Measurements from ENCODE around the gene LRFN2. TPM values are rescaled to one million over a fixed set of nuclear protein-coding genes. Genes with fewer than 3 reads are reported as not detected.

Gene LRFN2
- total RNA-seq, 1 donor from 2014 or later: 0.32 TPM

DNA sequence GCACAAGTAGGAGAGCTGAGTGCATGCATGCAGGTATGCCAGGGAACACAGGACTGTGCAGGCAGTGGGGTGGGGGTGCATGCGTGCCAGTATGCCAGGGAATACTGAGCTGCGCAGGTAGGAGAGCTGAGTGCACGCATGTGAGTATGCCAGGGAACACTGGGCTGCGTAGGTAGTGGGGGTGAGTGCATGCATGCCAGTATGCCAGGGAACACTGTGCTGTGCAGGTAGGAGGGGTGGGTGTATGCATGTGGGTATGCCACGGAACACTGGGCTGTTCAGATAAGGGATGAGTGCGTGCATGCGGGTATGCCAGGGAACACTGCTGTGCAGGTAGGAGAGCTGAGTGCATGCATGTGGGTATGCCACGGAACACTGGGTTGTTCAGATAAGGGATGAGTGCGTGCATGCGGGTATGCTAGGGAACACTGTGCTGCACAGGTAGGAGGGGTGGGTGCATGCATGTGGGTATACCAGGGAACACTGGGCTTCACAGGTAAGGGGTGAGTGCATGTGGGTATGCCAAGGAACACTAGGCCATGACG, 77.4 kb downstream of the LRFN2 start:
- no peaks in the 10 kb centered on the region for H3K79me2 ChIP-seq (ENCODE audit: insufficient read depth, low read length)
- TF ChIP-seq EZH2 (IDR thresholded peaks at IDR 0.05; ENCODE audit: insufficient read depth, low read length): no peak
- TF ChIP-seq, protein P1, sequence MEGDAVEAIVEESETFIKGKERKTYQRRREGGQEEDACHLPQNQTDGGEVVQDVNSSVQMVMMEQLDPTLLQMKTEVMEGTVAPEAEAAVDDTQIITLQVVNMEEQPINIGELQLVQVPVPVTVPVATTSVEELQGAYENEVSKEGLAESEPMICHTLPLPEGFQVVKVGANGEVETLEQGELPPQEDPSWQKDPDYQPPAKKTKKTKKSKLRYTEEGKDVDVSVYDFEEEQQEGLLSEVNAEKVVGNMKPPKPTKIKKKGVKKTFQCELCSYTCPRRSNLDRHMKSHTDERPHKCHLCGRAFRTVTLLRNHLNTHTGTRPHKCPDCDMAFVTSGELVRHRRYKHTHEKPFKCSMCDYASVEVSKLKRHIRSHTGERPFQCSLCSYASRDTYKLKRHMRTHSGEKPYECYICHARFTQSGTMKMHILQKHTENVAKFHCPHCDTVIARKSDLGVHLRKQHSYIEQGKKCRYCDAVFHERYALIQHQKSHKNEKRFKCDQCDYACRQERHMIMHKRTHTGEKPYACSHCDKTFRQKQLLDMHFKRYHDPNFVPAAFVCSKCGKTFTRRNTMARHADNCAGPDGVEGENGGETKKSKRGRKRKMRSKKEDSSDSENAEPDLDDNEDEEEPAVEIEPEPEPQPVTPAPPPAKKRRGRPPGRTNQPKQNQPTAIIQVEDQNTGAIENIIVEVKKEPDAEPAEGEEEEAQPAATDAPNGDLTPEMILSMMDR (IDR thresholded peaks at IDR 0.05; ENCODE audit: insufficient read depth, low read depth, low read length): no peak
- H3K4me2 ChIP-seq (ENCODE audit: low read length): no peak overlapping the region
- H3K27me3 ChIP-seq (ENCODE audit: insufficient read depth, low read length): no peaks in the 10 kb centered on the region
- H3K4me3 ChIP-seq (ENCODE audit: insufficient read depth, low read depth, low read length): no peak overlapping the region
- no peak for FAIRE-seq
- Mint-ChIP-seq H3K27me3 (ENCODE audit: low read depth, unreplicated experiment) (peaks cover 32% of the 10 kb centered on the region), H3K4me3 (ENCODE audit: unreplicated experiment) (no peak overlapping the region), H3K36me3 (ENCODE audit: low read depth, unreplicated experiment) (no peaks in the 10 kb centered on the region), H3K4me1 (ENCODE audit: low read depth, unreplicated experiment) (peaks cover 3% of the 10 kb centered on the region), H3K9me3 (ENCODE audit: unreplicated experiment) (no peaks in the 10 kb centered on the region), H3K27ac (ENCODE audit: unreplicated experiment) (no peak overlapping the region)
- H3K9me3 ChIP-seq (ENCODE audit: insufficient read depth, low read depth, low read length): no peaks in the 10 kb centered on the region
- H3K4me1 ChIP-seq (ENCODE audit: insufficient read depth, low read length): no peaks in the 10 kb centered on the region
- H3K9ac ChIP-seq (ENCODE audit: low read length): no peak overlapping the region
- no peak overlapping the region for H2AFZ ChIP-seq (ENCODE audit: low read depth, low read length)
- DNase-seq (ENCODE audit: low read depth): no peak
- H3K27ac ChIP-seq (ENCODE audit: low read depth, low read length): no peak overlapping the region
- no peaks in the 10 kb centered on the region for H4K20me1 ChIP-seq (ENCODE audit: insufficient read depth, low read length)
- H3K36me3 ChIP-seq (ENCODE audit: insufficient read depth, low read length): no peaks in the 10 kb centered on the region

DNA sequence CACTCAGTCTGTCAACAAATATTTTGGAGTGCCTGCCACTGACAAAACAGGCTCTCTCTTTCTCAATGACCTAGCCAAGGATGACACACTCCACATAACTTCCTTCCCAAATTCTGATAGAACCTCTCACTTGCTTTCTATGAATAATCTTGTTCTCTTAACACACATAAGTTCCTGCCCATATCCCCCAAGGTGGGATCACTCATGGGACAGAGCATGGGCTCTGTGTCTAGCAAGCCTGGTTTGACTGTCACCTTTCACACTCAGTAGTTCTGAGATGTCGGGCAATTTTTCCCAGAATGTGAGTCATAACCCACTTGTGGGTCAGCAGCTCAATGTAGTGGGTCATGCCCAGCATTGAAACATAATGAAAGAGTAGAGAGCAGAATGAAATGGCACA, 78.1 kb downstream of the LRFN2 start:
- no peaks in the 10 kb centered on the region for H3K9me3 Mint-ChIP-seq (ENCODE audit: unreplicated experiment)
- no peaks in the 10 kb centered on the region for H3K36me3 Mint-ChIP-seq (ENCODE audit: low read depth, unreplicated experiment)
- no peak overlapping the region for H3K27ac ChIP-seq (ENCODE audit: low read depth, low read length)
- H3K4me1 Mint-ChIP-seq (ENCODE audit: low read depth, unreplicated experiment): peaks cover 3% of the 10 kb centered on the region
- H3K27me3 ChIP-seq (ENCODE audit: insufficient read depth, low read length): no peaks in the 10 kb centered on the region
- H3K9ac ChIP-seq (ENCODE audit: low read length): no peak overlapping the region
- peaks cover 32% of the 10 kb centered on the region for H3K27me3 Mint-ChIP-seq (ENCODE audit: low read depth, unreplicated experiment)
- no peaks in the 10 kb centered on the region for H3K79me2 ChIP-seq (ENCODE audit: insufficient read depth, low read length)
- H3K27ac Mint-ChIP-seq (ENCODE audit: unreplicated experiment): no peak overlapping the region
- no peaks in the 10 kb centered on the region for H3K4me1 ChIP-seq (ENCODE audit: insufficient read depth, low read length)
- no peaks in the 10 kb centered on the region for H3K9me3 ChIP-seq (ENCODE audit: insufficient read depth, low read depth, low read length)
- TF ChIP-seq, protein P1 (IDR thresholded peaks at IDR 0.05; ENCODE audit: insufficient read depth, low read depth, low read length): no peak
- no peak for TF ChIP-seq EZH2 (IDR thresholded peaks at IDR 0.05; ENCODE audit: insufficient read depth, low read length)
- no peak for DNase-seq (ENCODE audit: low read depth)
- H3K36me3 ChIP-seq (ENCODE audit: insufficient read depth, low read length): no peaks in the 10 kb centered on the region
- no peak overlapping the region for H3K4me3 ChIP-seq (ENCODE audit: insufficient read depth, low read depth, low read length)
- no peak overlapping the region for H3K4me3 Mint-ChIP-seq (ENCODE audit: unreplicated experiment)
- H3K4me2 ChIP-seq (ENCODE audit: low read length): no peak overlapping the region
- H2AFZ ChIP-seq (ENCODE audit: low read depth, low read length): no peak overlapping the region
- FAIRE-seq: no peak
- H4K20me1 ChIP-seq (ENCODE audit: insufficient read depth, low read length): no peaks in the 10 kb centered on the region

DNA sequence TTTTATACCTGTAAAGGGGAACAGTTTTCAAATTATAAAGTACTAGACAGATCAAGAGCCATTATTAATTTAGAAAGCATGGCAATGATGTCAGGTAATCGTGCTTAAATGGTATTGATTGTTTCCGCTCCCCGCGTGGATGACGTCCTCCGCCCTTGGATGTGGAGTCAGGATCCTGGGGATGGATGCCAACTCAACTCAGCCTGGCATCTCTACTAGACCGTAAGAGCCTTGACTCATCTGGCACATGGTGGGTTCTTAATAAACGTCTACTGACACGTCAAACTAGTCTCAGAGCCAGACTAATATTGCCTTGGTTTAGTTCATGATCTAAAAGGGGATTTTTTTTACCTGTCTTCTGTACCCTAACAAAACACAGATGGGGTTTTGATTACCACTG, 80.2 kb downstream of the LRFN2 start:
- Histone ChIP-seq H3K27me3 (ENCODE audit: insufficient read depth, low read length) (no peaks in the 10 kb centered on the region), H3K4me1 (ENCODE audit: insufficient read depth, low read length) (no peaks in the 10 kb centered on the region), H2AFZ (ENCODE audit: low read depth, low read length) (no peak overlapping the region), H3K79me2 (ENCODE audit: insufficient read depth, low read length) (no peaks in the 10 kb centered on the region), H4K20me1 (ENCODE audit: insufficient read depth, low read length) (no peaks in the 10 kb centered on the region), H3K4me3 (ENCODE audit: insufficient read depth, low read depth, low read length) (no peak overlapping the region), H3K9me3 (ENCODE audit: insufficient read depth, low read depth, low read length) (no peaks in the 10 kb centered on the region), H3K36me3 (ENCODE audit: insufficient read depth, low read length) (no peaks in the 10 kb centered on the region), H3K4me2 (ENCODE audit: low read length) (no peak overlapping the region), H3K9ac (ENCODE audit: low read length) (no peak overlapping the region), H3K27ac (ENCODE audit: low read depth, low read length) (no peak overlapping the region)
- H3K36me3 Mint-ChIP-seq (ENCODE audit: low read depth, unreplicated experiment): no peaks in the 10 kb centered on the region
- peaks cover 3% of the 10 kb centered on the region for H3K4me1 Mint-ChIP-seq (ENCODE audit: low read depth, unreplicated experiment)
- no peak for TF ChIP-seq EZH2 (IDR thresholded peaks at IDR 0.05; ENCODE audit: insufficient read depth, low read length)
- TF ChIP-seq, protein P1 (IDR thresholded peaks at IDR 0.05; ENCODE audit: insufficient read depth, low read depth, low read length): no peak
- H3K27ac Mint-ChIP-seq (ENCODE audit: unreplicated experiment): no peak overlapping the region
- DNase-seq (ENCODE audit: low read depth) (peak; percentile 0), FAIRE-seq (no peak)
- H3K9me3 Mint-ChIP-seq (ENCODE audit: unreplicated experiment): no peaks in the 10 kb centered on the region
- H3K27me3 Mint-ChIP-seq (ENCODE audit: low read depth, unreplicated experiment): peaks cover 31% of the 10 kb centered on the region
- no peak overlapping the region for H3K4me3 Mint-ChIP-seq (ENCODE audit: unreplicated experiment)

Data from astrocyte (in vitro differentiated cells and primary cell).